Measurements from ENCODE around the gene SDS. TPM values are rescaled to one million over a fixed set of nuclear protein-coding genes. Genes with fewer than 3 reads are reported as not detected.

Gene SDS, protein sequence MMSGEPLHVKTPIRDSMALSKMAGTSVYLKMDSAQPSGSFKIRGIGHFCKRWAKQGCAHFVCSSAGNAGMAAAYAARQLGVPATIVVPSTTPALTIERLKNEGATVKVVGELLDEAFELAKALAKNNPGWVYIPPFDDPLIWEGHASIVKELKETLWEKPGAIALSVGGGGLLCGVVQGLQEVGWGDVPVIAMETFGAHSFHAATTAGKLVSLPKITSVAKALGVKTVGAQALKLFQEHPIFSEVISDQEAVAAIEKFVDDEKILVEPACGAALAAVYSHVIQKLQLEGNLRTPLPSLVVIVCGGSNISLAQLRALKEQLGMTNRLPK
- 10 to 100 TPM in 1 of 7 donors, 1 to 10 TPM in 2, under 1 TPM in 2, not detected in 2; 0.20 to 12.8 (median 1.0) TPM for total RNA-seq
- 1 to 10 TPM in 1 of 2 donors, under 1 TPM in 1; 0.36 to 1.4 TPM for polyA plus RNA-seq
- long read RNA-seq, donor 1 = 0 reads
- long read RNA-seq, donor 2 = 0 reads
- long read RNA-seq, donor 3 = 0 reads

DNA sequence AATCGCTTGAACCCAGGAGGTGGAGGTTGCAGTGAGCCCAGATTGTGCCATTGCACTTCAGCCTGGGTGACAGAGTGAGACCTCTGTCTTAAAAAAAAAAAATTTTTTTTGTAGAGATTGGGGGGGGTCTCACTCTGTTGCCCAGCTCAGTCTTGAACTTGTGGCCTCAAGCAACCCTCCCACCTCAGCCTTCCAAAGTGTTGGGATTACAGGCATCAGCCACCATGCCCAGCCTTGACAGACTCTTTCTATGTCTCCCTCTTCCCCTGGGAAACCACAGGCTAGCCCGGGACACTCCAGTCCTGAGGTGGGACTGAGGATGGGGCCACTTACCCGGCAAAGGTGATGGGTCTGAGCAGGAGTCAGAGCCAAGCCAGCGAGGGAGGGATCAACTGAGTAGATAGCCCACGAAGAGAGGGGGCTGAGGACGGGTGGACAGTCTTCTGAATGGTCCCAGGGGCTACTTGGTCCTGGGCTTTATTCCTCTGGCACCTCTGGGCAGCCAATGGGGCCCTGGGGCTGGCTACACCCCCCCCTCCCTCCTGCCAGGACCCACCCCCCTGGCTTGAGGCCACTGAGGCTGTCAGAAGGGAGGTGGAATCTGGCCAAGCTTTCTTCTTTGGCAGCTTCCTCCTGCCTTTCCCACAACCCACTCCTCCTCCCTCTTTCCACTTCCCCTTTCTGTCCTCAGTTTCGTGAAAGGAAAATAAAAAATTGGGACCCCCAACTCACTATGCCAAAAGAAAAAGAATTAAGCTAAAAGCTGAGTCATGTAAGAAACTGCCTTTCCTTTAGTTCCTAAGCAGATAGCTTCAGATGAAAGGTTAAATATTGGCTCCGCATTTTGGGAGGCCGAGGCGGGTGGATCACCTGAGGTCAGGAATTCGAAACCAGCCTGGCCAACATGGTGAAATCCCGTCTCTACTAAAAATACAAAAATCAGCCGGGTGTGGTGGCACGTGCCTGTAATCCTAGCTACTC, at the start of gene SDS:
Gene SDS, minus strand, starts transcription at position 453 of the 981 bp plus-strand sequence. CDS start 4,179 bp downstream, outside the sequence.
- Histone ChIP-seq H3K4me1 (ENCODE audit: insufficient read depth) (peaks cover 2% of the 10 kb centered on the region), H3K27me3 (no peaks in the 10 kb centered on the region), H3K36me3 (no peaks in the 10 kb centered on the region), H3K9me3 (no peaks in the 10 kb centered on the region), H3K27ac (no peak within 1 kb of the TSS), H3K4me3 (no peak within 1 kb of the TSS)
- intact Hi-C loops (cut with DNase I) = no loop called here
- TF ChIP-seq EP300 (IDR thresholded peaks at IDR 0.05) (no peak), POLR2A (IDR thresholded peaks at IDR 0.05) (no peak)
- TF ChIP-seq, protein P1, sequence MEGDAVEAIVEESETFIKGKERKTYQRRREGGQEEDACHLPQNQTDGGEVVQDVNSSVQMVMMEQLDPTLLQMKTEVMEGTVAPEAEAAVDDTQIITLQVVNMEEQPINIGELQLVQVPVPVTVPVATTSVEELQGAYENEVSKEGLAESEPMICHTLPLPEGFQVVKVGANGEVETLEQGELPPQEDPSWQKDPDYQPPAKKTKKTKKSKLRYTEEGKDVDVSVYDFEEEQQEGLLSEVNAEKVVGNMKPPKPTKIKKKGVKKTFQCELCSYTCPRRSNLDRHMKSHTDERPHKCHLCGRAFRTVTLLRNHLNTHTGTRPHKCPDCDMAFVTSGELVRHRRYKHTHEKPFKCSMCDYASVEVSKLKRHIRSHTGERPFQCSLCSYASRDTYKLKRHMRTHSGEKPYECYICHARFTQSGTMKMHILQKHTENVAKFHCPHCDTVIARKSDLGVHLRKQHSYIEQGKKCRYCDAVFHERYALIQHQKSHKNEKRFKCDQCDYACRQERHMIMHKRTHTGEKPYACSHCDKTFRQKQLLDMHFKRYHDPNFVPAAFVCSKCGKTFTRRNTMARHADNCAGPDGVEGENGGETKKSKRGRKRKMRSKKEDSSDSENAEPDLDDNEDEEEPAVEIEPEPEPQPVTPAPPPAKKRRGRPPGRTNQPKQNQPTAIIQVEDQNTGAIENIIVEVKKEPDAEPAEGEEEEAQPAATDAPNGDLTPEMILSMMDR (IDR thresholded peaks at IDR 0.05) = no peak
- DNase-seq = peak; percentile 68 to 79 (median 75)
- WGBS, 3 donors = 11 to 13% (median 11%) methylated on average over 14 of the region's 14 CpGs

DNA sequence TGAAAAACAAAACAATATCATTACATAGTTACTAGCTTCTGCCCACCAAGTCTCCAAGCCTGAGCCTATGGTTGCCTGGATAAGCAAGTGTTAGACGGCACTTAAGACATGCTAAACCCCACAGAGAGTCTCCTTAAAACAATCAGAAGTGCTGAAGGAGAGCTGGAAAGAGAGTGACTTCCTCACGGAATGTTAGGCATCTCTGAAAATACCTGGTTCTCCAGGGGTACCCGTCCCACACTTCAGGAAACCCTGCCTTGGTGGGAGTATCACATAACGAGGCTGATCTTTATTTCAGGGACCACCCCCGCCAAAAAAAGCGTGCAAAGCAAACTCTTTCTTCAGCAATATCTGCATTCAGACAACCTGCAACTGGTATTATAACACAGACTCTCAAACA, 49.6 kb upstream of the SDS start:
- H3K4me1 ChIP-seq (ENCODE audit: insufficient read depth) = no peaks in the 10 kb centered on the region
- no peak overlapping the region for H3K27ac ChIP-seq
- no peak for DNase-seq
- no peaks in the 10 kb centered on the region for H3K36me3 ChIP-seq
- WGBS, 3 donors = 8 to 18% (median 14%) methylated on average over 6 of the region's 6 CpGs
- intact Hi-C loops (cut with DNase I) = no loop called here
- no peaks in the 10 kb centered on the region for H3K27me3 ChIP-seq
- no peaks in the 10 kb centered on the region for H3K9me3 ChIP-seq
- TF ChIP-seq EP300 (IDR thresholded peaks at IDR 0.05) = no peak
- TF ChIP-seq POLR2A (IDR thresholded peaks at IDR 0.05) = no peak
- TF ChIP-seq, protein P1 (IDR thresholded peaks at IDR 0.05) = no peak
- H3K4me3 ChIP-seq = no peak overlapping the region

DNA sequence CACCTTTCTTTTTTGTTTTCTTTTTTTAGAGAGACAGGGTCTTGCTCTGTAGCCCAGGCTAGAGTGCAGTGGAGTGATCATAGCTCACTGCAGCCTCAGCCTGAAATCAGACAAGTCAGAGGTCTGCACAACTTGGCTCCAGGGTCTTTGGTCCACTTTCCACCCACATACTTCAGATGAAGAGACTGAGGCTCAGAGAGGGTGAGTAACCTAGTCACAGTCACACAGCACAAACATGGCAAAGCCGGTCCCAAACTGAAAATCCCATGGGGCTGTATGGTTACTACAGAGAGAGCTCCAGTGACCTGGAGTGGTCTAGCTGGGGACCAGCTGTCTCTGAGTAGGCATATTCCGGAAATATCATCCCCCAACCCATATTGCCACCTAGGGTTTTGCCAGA, 48.8 kb upstream of the SDS start:
- no peaks in the 10 kb centered on the region for H3K27me3 ChIP-seq
- no peaks in the 10 kb centered on the region for H3K36me3 ChIP-seq
- DNase-seq = no peak
- intact Hi-C loops (cut with DNase I) = no loop called here
- no peaks in the 10 kb centered on the region for H3K4me1 ChIP-seq (ENCODE audit: insufficient read depth)
- no peak overlapping the region for H3K27ac ChIP-seq
- 89 to 93% (median 91%) methylated on average over 2 of the region's 2 CpGs for WGBS, 3 donors
- H3K4me3 ChIP-seq = no peak overlapping the region
- no peaks in the 10 kb centered on the region for H3K9me3 ChIP-seq
- TF ChIP-seq EP300 (IDR thresholded peaks at IDR 0.05) (no peak), POLR2A (IDR thresholded peaks at IDR 0.05) (no peak)
- TF ChIP-seq, protein P1 (IDR thresholded peaks at IDR 0.05) = no peak

DNA sequence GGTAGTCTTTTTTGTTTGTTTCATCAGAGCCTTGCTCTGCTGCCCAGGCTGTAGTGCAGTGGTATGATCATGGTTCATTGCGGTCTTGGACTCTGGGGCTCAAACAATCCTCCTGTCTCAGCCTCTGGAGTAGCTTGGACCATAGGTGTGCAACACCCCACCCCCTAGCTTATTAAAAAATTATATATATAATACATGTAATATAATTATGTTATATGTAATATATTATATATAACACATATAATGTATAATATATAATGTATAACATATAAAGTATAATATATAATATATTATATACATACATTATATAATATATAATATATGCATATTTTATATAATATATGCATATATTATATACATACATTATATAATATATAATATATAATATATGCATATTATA, 46.2 kb upstream of the SDS start:
- intact Hi-C loops (cut with DNase I) = no loop called here
- Histone ChIP-seq H3K27me3 (no peaks in the 10 kb centered on the region), H3K4me3 (no peak overlapping the region), H3K4me1 (ENCODE audit: insufficient read depth) (no peaks in the 10 kb centered on the region), H3K27ac (no peak overlapping the region), H3K9me3 (no peaks in the 10 kb centered on the region), H3K36me3 (no peaks in the 10 kb centered on the region)
- TF ChIP-seq POLR2A (IDR thresholded peaks at IDR 0.05) (no peak), EP300 (IDR thresholded peaks at IDR 0.05) (no peak)
- TF ChIP-seq, protein P1 (IDR thresholded peaks at IDR 0.05) = no peak
- DNase-seq = no peak
- WGBS, 3 donors = 89 to 94% (median 92%) methylated on average over 1 of the region's 1 CpG

Data from ovary (tissue), 10 donors.